Liver (tissue), 9 donors: ENCODE measurements around the gene KANSL1. TPM values are rescaled to one million over a fixed set of nuclear protein-coding genes. Genes with fewer than 3 reads are reported as not detected.
"Not testable (repeated sequence)": the region's sequence is repeated elsewhere in the genome, so short reads cannot be mapped to it uniquely, and the experiment has no call there.

Source experiments
- DNase-seq: peaks from one replicate; pipeline ENCODE4 v3.0.0-alpha.2; 2017; ENCODE audit warnings: low spot score
- H3K27ac ChIP-seq, 2 donors: one replicate each; pipeline ENCODE4 v1.7.0; 2013; ENCODE audit warnings: inconsistent platforms in 2 of 2, low read length in 2 of 2, control low read depth in 1 of 2, low read depth in 1 of 2, mild to moderate bottlenecking in 1 of 2
- H3K27me3 ChIP-seq, 4 donors: one replicate each; pipeline versions ENCODE4 v1.6.1 to v1.7.0; 2013; ENCODE audit warnings: low read length in 3 of 4, inconsistent platforms in 1 of 4, mild to moderate bottlenecking in 1 of 4, moderate library complexity in 1 of 4; ENCODE audit not compliant: control insufficient read depth in 4 of 4, insufficient read depth in 4 of 4
- H3K36me3 ChIP-seq, 4 donors: one replicate each; pipeline versions ENCODE4 v1.6.1 to v1.7.0; 2013; ENCODE audit warnings: low read length in 3 of 4, mild to moderate bottlenecking in 3 of 4, low read depth in 1 of 4, moderate library complexity in 1 of 4; ENCODE audit not compliant: control insufficient read depth in 4 of 4, insufficient read depth in 3 of 4
- H3K4me1 ChIP-seq, 4 donors: one replicate each; pipeline versions ENCODE4 v1.6.1 to v1.7.0; 2013; ENCODE audit warnings: low read length in 3 of 4, mild to moderate bottlenecking in 3 of 4, moderate library complexity in 1 of 4; ENCODE audit not compliant: control insufficient read depth in 4 of 4, insufficient read depth in 4 of 4
- H3K4me3 ChIP-seq, 3 donors: one replicate each; pipeline versions ENCODE4 v1.6.1 to v1.7.0; 2013; ENCODE audit warnings: low read length in 3 of 3, control low read depth in 1 of 3, low read depth in 1 of 3, mild to moderate bottlenecking in 1 of 3
- H3K9ac ChIP-seq, 2 donors: one replicate each; pipeline ENCODE4 v1.7.0; 2013; ENCODE audit warnings: low read length in 2 of 2, mild to moderate bottlenecking in 2 of 2, moderate library complexity in 2 of 2, control low read depth in 1 of 2, low read depth in 1 of 2
- H3K9me3 ChIP-seq, 4 donors: one replicate each; pipeline versions ENCODE4 v1.6.1 to v1.7.0; 2013; ENCODE audit warnings: low read length in 3 of 4; ENCODE audit not compliant: control insufficient read depth in 4 of 4
- ATF3 ChIP-seq: IDR thresholded peaks from 2 replicates; pipeline ENCODE4 v1.6.1; 2016; ENCODE audit warnings: antibody characterized with exemption
- CTCF ChIP-seq: fragments of 150-350 bp; IDR thresholded peaks from 2 replicates; pipeline ENCODE4 v1.5.1; 2017; ENCODE audit warnings: improper control_type of control experiment, low read depth, low read length; ENCODE audit not compliant: missing input control
- EGR1 ChIP-seq, 2 donors: IDR thresholded peaks; 2 replicates each; pipeline ENCODE4 v1.6.1; 2016 to 2018; ENCODE audit warnings: antibody characterized with exemption in 2 of 2, low read depth in 2 of 2
- FOXA1 ChIP-seq: IDR thresholded peaks from 2 replicates; pipeline ENCODE4 v1.6.1; 2016; ENCODE audit warnings: antibody characterized with exemption
- FOXA2 ChIP-seq: IDR thresholded peaks from 2 replicates; pipeline ENCODE4 v1.6.1; 2016; ENCODE audit warnings: antibody characterized with exemption
- GABPA ChIP-seq, 2 donors: IDR thresholded peaks in 1 of 2; conservative IDR thresholded peaks in 1 of 2; 2 replicates each; pipeline ENCODE4 v1.6.1; 2016; ENCODE audit warnings: antibody characterized with exemption in 2 of 2, mild to moderate bottlenecking in 1 of 2, moderate library complexity in 1 of 2
- HNF4A ChIP-seq, 2 donors: conservative IDR thresholded peaks; 2 replicates each; pipeline ENCODE4 v1.6.1; 2016; ENCODE audit warnings: antibody characterized with exemption in 2 of 2, mild to moderate bottlenecking in 2 of 2
- HNF4G ChIP-seq: IDR thresholded peaks from 2 replicates; pipeline ENCODE4 v1.6.1; 2016; ENCODE audit warnings: antibody characterized with exemption
- JUND ChIP-seq, 2 donors: IDR thresholded peaks; 2 replicates each; pipeline ENCODE4 v1.6.1; 2016; ENCODE audit warnings: antibody characterized with exemption in 2 of 2
- MAX ChIP-seq: IDR thresholded peaks from 2 replicates; pipeline ENCODE4 v1.6.1; 2016; ENCODE audit warnings: antibody characterized with exemption
- NR2F2 ChIP-seq: IDR thresholded peaks from 2 replicates; pipeline ENCODE4 v1.6.1; 2016; ENCODE audit warnings: antibody characterized with exemption
- RAD21 ChIP-seq, 2 donors: IDR thresholded peaks; 2 replicates each; pipeline ENCODE4 v1.6.1; 2016; ENCODE audit warnings: antibody characterized with exemption in 2 of 2, mild to moderate bottlenecking in 2 of 2
- REST ChIP-seq: IDR thresholded peaks from 2 replicates; pipeline ENCODE4 v1.6.1; 2016; ENCODE audit warnings: antibody characterized with exemption, mild to moderate bottlenecking
- RXRA ChIP-seq, 2 donors: IDR thresholded peaks; 2 replicates each; pipeline ENCODE4 v1.6.1; 2017 to 2018; ENCODE audit warnings: antibody characterized with exemption in 2 of 2, mild to moderate bottlenecking in 1 of 2
- SP1 ChIP-seq: IDR thresholded peaks from 2 replicates; pipeline ENCODE4 v1.6.1; 2018; ENCODE audit warnings: antibody characterized with exemption, mild to moderate bottlenecking
- TAF1 ChIP-seq: conservative IDR thresholded peaks from 2 replicates; pipeline ENCODE4 v1.6.1; 2016; ENCODE audit warnings: antibody characterized with exemption, mild to moderate bottlenecking
- YY1 ChIP-seq: IDR thresholded peaks from 2 replicates; pipeline ENCODE4 v1.6.1; 2016; ENCODE audit warnings: antibody characterized with exemption, mild to moderate bottlenecking
- ZBTB33 ChIP-seq: IDR thresholded peaks from 2 replicates; pipeline ENCODE4 v1.6.1; 2016; ENCODE audit warnings: antibody characterized with exemption
- WGBS: extraction: QIAGEN DNeasy Blood & Tissue Kit; methylation state at CpG from one replicate; pipeline ENCODE4 v1.1.7; 2013; 5-methylcytosine and 5-hydroxymethylcytosine counted together
- polyA plus RNA-seq, 2 donors: library from polyadenylated mRNA; stranded (reverse) in 1 of 2; unstranded in 1 of 2; fragments of 200-250 nt in 1 of 2; fragments of >200 nt in 1 of 2; fragmentation: Nextera tagmentation in 1 of 2; extraction: Ambion mirVana in 1 of 2; gene quantifications; one replicate each; pipeline versions ENCODE4 v1.2.1 to v1.2.3, GENCODE V29; 2013 to 2015
- total RNA-seq, 2 donors: library from RNA; depleted of rRNA; stranded (reverse); fragments of >200 nt; gene quantifications; one replicate each; pipeline ENCODE4 v1.2.3, GENCODE V29; 2014
- donor health status: healthy.
- donor health status: healthy.
- donor health status: healthy.
- donor health status: healthy.
- donor health status: healthy.

The KANSL1 gene
- total and polyA plus RNA-seq, 4 donors = 5.5 to 86.3 (median 24.0) TPM

- H3K4me1 ChIP-seq = peaks cover 13 to 26% (median 15%) of the 10 kb centered on the region in 4 donors
- H3K9me3 ChIP-seq, H3K36me3 ChIP-seq, H3K27ac ChIP-seq, H3K9ac ChIP-seq, DNase-seq, H3K4me3 ChIP-seq, H3K27me3 ChIP-seq: not testable (repeated sequence)
- WGBS = 93% methylated on average over 14 of the region's 14 CpGs
Measured at GRCh38 chr17:46181316-46181715, 11.9 kb downstream of the KANSL1 start.

- TF ChIP-seq FOXA1 = no peak
- no peak for TF ChIP-seq EGR1 (IDR thresholded peaks at IDR 0.05; ENCODE audit: low read depth in 2 of 2)
- no peak for TF ChIP-seq RAD21 (IDR thresholded peaks at IDR 0.05)
- TF ChIP-seq REST = no peak
- TF ChIP-seq TAF1 = no peak
- no peak for TF ChIP-seq YY1
- TF ChIP-seq JUND (IDR thresholded peaks at IDR 0.05) = no peak
- TF ChIP-seq RXRA (IDR thresholded peaks at IDR 0.05) = no peak
- no peak for TF ChIP-seq NR2F2
- TF ChIP-seq GABPA (IDR thresholded peaks at IDR 0.05 in 1 of 2, conservative IDR thresholded peaks at IDR 0.05 in 1 of 2) = no peak
- no peak for TF ChIP-seq MAX
- no peak for TF ChIP-seq FOXA2
- TF ChIP-seq ATF3 = no peak
- no peak for TF ChIP-seq HNF4A (conservative IDR thresholded peaks at IDR 0.05)
- TF ChIP-seq SP1 = no peak
- no peak for TF ChIP-seq CTCF
- no peak for TF ChIP-seq HNF4G
- no peak for TF ChIP-seq ZBTB33
- peaks cover 14 to 28% (median 16%) of the 10 kb centered on the region in 4 donors for H3K4me1 ChIP-seq
- no peak overlapping the region for H3K9ac ChIP-seq
- no peak overlapping the region for H3K27ac ChIP-seq
- H3K36me3 ChIP-seq = no peaks in the 10 kb centered on the region
- no peaks in the 10 kb centered on the region for H3K9me3 ChIP-seq
- DNase-seq = no peak
- H3K27me3 ChIP-seq = no peaks in the 10 kb centered on the region
- WGBS = 77% methylated on average over 2 of the region's 2 CpGs
- no peak overlapping the region for H3K4me3 ChIP-seq
Measured at GRCh38 chr17:46180892-46181274, 12.3 kb downstream of the KANSL1 start.

GRCh38 chr17:46180185-46180891, 12.9 kb downstream of the KANSL1 start:
- peaks cover 12 to 31% (median 17%) of the 10 kb centered on the region in 4 donors for H3K4me1 ChIP-seq
- not testable (repeated sequence) for DNase-seq, H3K36me3 ChIP-seq, H3K27me3 ChIP-seq, H3K27ac ChIP-seq, H3K9ac ChIP-seq, H3K4me3 ChIP-seq, H3K9me3 ChIP-seq
- WGBS = 94% methylated on average over 16 of the region's 16 CpGs
